Activated naive CD4-positive, alpha-beta T cell treated with anti-CD3 and anti-CD28 coated beads, Interleukin-2, amount 50 U/mL, for 16 hours (primary cell): ENCODE results near the gene TBC1D13.
A peak's percentile ranks its signal among the peaks of the same experiment; 100 is the strongest.
"Not testable (repeated sequence)": the region's sequence is repeated elsewhere in the genome, so short reads cannot be mapped to it uniquely, and the experiment has no call there.

ENCODE experiments used
- DNase-seq: peaks from one replicate; pipeline ENCODE4 v3.0.0-alpha.2; 2020

Gene TBC1D13

GRCh38 chr9:128821584-128822406, 34.7 kb downstream of the TBC1D13 start:
- no peak for DNase-seq

DNA sequence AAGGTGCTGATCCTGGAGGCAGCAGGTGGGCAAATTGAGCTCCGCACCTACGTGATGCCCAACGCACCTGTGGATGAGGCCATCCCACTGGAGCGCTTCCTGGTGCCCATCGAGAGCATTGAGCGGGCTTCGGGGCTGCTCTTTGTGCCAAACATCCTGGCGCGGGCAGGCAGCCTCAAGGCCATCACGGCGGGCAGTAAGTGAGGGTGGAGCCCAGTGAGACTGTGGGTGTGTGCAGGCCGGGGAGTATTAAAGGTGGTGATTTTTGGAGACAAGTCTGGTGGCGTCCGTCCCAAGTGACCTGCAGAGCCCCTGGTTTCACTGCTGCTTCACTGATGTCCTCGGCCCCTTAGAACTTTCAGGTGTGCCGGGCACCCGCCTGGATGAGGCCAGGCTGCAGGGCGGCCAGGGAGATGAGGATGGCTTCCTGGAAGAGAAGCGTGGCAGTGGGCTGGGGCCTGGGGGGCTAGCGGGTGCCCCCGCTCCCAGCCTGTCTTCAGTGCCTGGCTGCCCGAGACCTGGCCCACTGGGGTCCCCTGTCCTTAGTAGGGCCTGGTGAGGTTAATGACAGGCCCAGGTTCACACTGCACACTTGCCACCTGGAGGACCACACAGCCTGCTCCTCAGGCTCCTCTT, 35.5 kb downstream of the TBC1D13 start:
- DNase-seq, result no peak

DNA sequence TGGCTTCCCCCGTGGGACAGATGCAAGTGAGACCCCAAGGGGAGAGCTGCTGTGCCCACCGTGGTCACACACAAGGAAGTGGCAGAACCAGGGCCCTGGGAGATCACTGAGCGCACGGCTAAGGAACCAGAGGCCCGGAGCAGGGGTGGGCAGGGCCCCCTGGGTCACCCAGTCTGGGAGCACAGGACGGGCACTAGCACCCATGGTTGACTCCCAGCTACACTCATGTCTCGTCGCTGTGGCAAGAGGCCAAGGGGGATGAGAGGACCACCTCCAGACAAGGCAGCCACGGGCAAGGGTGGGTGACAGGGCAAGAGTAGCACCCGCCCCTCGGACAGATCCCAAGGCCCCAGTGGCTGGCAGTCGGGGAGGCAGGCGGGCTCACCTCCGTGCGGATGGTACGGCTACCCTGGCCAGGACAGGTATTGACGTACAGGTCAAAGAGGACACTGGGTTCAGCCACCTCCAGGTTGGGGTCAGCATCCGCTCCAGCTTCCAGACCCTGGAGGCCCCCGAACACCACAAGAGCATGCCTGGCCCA, 36.4 kb downstream of the TBC1D13 start:
- no peak for DNase-seq

GRCh38 chr9:128823903-128824406, 36.9 kb downstream of the TBC1D13 start:
- no peak for DNase-seq

DNA sequence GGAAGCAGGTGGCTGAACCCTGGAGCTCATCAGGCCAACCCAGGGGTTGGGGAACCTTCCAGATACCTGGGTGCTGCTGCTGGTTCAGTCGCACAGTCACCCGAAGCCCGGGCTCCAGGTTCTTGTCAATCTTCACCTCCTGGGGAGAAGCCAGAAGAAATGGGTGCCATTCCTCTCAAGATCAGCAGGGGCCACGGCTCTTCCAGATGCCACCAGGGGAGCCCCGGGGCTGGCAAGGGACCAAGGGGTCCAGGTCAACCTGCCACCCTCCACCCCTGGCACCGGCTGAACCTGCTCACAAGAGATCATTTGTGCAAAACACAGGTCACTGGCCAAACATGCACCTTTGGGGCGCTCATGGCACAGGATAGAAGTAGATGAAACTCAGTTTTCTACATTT, 37.9 kb downstream of the TBC1D13 start:
- DNase-seq, result no peak

DNA sequence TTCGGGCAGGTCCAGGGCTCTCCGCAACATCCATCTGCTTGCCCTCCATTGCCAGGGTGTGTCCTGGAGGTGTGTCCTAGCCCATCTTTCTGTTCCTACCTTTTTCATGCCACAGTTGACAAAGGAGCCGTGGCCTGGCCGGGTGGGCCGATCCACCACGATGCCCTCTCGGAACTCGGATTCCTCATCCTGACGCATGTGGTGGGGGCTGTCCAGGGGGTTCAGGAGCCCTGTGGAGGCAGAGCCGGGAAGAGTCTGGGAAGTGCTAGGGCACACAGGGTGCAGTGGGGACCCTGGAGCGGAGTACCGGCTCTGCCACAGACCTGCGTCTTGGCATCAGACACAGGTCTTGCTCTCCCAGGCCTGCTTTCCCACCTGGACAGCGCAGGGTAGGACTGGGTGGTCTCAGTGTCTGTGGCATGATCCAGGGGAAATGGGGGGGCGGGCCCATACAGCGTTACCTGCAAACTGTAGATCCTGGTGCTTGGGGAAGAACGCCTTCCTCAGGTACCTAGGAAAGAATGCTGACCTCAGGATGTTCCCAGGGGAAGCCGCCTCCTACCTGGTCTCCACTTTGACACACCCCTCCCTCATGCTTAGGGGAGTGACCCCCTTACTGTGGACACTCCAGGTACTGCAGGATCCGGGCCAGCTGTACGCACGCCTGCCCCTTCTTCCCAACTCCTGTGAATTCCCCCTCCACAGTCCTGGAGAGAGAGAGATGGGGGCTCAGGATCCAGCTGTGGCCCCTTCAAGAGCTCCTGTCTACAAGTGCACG, 39.1 kb downstream of the TBC1D13 start:
- no peak for DNase-seq

DNA sequence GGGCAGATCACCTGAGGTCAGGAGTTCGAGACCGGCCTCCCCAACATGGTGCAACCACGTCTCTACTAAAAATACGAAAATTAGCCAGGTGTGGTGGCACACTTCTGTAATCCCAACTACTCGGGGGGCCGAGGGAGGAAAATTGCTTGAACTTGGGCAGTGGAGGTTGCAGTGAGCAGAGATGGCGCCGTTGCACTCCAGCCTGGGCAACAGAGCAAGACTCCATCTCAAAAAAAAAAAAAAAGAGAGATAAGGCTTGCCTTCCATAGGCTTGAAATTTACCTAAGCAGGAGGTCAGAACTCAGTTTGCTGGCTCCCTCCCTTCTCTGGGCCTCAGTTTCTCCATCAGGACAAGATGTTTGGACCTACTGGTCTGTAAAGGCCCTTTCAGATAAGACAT, 41.2 kb downstream of the TBC1D13 start:
- no peak for DNase-seq

- no peak for DNase-seq
Measured at GRCh38 chr9:128828719-128829452, 41.8 kb downstream of the TBC1D13 start.

GRCh38 chr9:128829477-128830251, 42.6 kb downstream of the TBC1D13 start, which contains the start of gene SPOUT1:
SPOUT1 (minus strand) TSS chr9:128829794; CDS start chr9:128829780, 14 bp downstream.
- DNase-seq, result peak; percentile 94

GRCh38 chr9:128833696-128834095, 46.6 kb downstream of the TBC1D13 start:
- DNase-seq, result no peak

- DNase-seq, result no peak
Measured at GRCh38 chr9:128835246-128836210, 48.5 kb downstream of the TBC1D13 start.

- no peak for DNase-seq
Measured at GRCh38 chr9:128836509-128837145, 49.6 kb downstream of the TBC1D13 start.

GRCh38 chr9:128838338-128838737, 51.3 kb downstream of the TBC1D13 start:
- no peak for DNase-seq

GRCh38 chr9:128840524-128840923, 53.5 kb downstream of the TBC1D13 start:
- no peak for DNase-seq

DNA sequence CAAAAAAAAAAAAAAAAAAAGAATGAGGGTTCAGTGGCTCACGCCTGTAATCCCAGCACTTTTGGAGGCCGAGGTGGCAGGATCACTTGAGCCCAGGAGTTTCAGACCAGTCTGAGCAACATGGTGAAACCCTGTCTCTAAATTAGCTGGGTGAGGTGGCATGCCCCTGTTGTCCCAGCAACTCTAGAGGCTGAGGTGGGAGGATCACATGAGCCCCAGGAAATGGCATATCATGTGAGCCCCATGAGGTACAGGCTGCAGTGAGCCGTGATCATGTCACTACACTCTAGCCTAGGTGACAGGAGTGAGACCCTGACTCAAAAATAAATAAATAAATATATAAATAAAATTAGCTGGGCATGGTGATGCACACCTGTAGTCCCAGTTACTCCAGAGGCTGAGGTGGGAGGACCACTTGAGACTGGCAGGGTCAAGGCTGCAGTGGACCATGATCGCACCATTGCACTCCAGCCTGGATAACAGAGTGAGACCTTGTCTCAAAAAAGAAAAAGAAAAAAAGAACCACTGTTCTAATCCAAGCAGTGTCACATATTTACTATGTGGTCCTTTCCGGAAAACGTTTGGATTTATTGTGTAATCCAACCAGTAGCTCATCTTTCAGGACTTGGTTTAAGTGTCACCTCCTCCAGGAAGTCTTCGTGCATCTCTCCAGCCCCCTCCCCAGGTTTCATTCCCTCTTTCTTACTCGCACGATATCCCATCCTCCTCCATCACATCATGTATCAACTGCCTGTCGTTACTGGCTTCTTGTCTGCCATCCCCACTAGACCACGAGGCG, 54.8 kb downstream of the TBC1D13 start:
- no peak for DNase-seq

- DNase-seq, result not testable (repeated sequence)
Measured at GRCh38 chr9:128843171-128843570, 56.1 kb downstream of the TBC1D13 start.

DNA sequence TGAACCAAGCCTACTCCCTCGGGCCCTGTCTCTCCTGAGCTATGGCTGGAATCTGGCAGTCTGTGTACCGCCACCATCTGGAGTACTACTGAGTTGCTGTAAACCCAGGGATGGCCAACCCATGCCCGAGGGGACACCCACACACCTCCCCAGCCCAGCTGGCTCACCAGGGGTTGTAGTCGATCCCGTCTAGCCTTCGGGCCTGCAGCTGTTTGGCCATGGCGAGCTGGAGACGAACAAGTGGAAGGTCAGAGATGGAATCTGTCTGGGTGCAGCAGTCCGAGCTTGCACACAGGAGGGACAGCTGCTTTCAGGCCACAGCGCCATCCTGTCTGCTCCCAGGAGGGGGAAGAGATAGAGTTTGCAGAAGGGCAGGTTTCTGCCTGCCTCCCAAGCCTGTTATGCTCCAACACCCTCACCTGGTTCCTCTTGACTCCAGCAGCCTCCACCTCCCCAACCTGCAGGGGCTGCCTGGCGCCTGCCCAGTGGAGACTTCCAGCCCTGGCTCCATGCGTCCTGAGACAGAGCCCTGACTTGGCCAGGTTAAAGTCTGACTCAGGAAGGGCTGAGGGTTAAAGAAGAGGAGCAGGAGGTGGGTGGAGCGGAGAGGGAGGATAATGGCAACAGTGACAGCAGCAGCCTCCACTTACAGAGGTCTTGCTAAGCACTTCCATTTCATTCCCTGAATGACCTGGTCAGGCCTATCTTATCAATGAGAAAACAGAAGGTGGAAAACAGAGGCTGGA, 58.3 kb downstream of the TBC1D13 start:
- no peak for DNase-seq

- no peak for DNase-seq
Measured at GRCh38 chr9:128846680-128847030, 59.6 kb downstream of the TBC1D13 start.
